Liver (tissue), 9 donors: ENCODE measurements around the gene VIL1. TPM values are rescaled to one million over a fixed set of nuclear protein-coding genes. Genes with fewer than 3 reads are reported as not detected.
A peak's percentile ranks its signal among the peaks of the same experiment; 100 is the strongest.

ENCODE experiments used
- DNase-seq: peaks from one replicate; pipeline ENCODE4 v3.0.0-alpha.2; 2017; ENCODE audit warnings: low spot score
- H3K27ac ChIP-seq, 2 donors: one replicate each; pipeline ENCODE4 v1.7.0; 2013; ENCODE audit warnings: inconsistent platforms in 2 of 2, low read length in 2 of 2, control low read depth in 1 of 2, low read depth in 1 of 2, mild to moderate bottlenecking in 1 of 2
- H3K27me3 ChIP-seq, 4 donors: one replicate each; pipeline versions ENCODE4 v1.6.1 to v1.7.0; 2013; ENCODE audit warnings: low read length in 3 of 4, inconsistent platforms in 1 of 4, mild to moderate bottlenecking in 1 of 4, moderate library complexity in 1 of 4; ENCODE audit not compliant: control insufficient read depth in 4 of 4, insufficient read depth in 4 of 4
- H3K36me3 ChIP-seq, 4 donors: one replicate each; pipeline versions ENCODE4 v1.6.1 to v1.7.0; 2013; ENCODE audit warnings: low read length in 3 of 4, mild to moderate bottlenecking in 3 of 4, low read depth in 1 of 4, moderate library complexity in 1 of 4; ENCODE audit not compliant: control insufficient read depth in 4 of 4, insufficient read depth in 3 of 4
- H3K4me1 ChIP-seq, 4 donors: one replicate each; pipeline versions ENCODE4 v1.6.1 to v1.7.0; 2013; ENCODE audit warnings: low read length in 3 of 4, mild to moderate bottlenecking in 3 of 4, moderate library complexity in 1 of 4; ENCODE audit not compliant: control insufficient read depth in 4 of 4, insufficient read depth in 4 of 4
- H3K4me3 ChIP-seq, 3 donors: one replicate each; pipeline versions ENCODE4 v1.6.1 to v1.7.0; 2013; ENCODE audit warnings: low read length in 3 of 3, control low read depth in 1 of 3, low read depth in 1 of 3, mild to moderate bottlenecking in 1 of 3
- H3K9ac ChIP-seq, 2 donors: one replicate each; pipeline ENCODE4 v1.7.0; 2013; ENCODE audit warnings: low read length in 2 of 2, mild to moderate bottlenecking in 2 of 2, moderate library complexity in 2 of 2, control low read depth in 1 of 2, low read depth in 1 of 2
- H3K9me3 ChIP-seq, 4 donors: one replicate each; pipeline versions ENCODE4 v1.6.1 to v1.7.0; 2013; ENCODE audit warnings: low read length in 3 of 4; ENCODE audit not compliant: control insufficient read depth in 4 of 4
- ATF3 ChIP-seq: IDR thresholded peaks from 2 replicates; pipeline ENCODE4 v1.6.1; 2016; ENCODE audit warnings: antibody characterized with exemption
- CTCF ChIP-seq: fragments of 150-350 bp; IDR thresholded peaks from 2 replicates; pipeline ENCODE4 v1.5.1; 2017; ENCODE audit warnings: improper control_type of control experiment, low read depth, low read length; ENCODE audit not compliant: missing input control
- EGR1 ChIP-seq, 2 donors: IDR thresholded peaks; 2 replicates each; pipeline ENCODE4 v1.6.1; 2016 to 2018; ENCODE audit warnings: antibody characterized with exemption in 2 of 2, low read depth in 2 of 2
- FOXA1 ChIP-seq: IDR thresholded peaks from 2 replicates; pipeline ENCODE4 v1.6.1; 2016; ENCODE audit warnings: antibody characterized with exemption
- FOXA2 ChIP-seq: IDR thresholded peaks from 2 replicates; pipeline ENCODE4 v1.6.1; 2016; ENCODE audit warnings: antibody characterized with exemption
- GABPA ChIP-seq, 2 donors: IDR thresholded peaks in 1 of 2; conservative IDR thresholded peaks in 1 of 2; 2 replicates each; pipeline ENCODE4 v1.6.1; 2016; ENCODE audit warnings: antibody characterized with exemption in 2 of 2, mild to moderate bottlenecking in 1 of 2, moderate library complexity in 1 of 2
- HNF4A ChIP-seq, 2 donors: conservative IDR thresholded peaks; 2 replicates each; pipeline ENCODE4 v1.6.1; 2016; ENCODE audit warnings: antibody characterized with exemption in 2 of 2, mild to moderate bottlenecking in 2 of 2
- HNF4G ChIP-seq: IDR thresholded peaks from 2 replicates; pipeline ENCODE4 v1.6.1; 2016; ENCODE audit warnings: antibody characterized with exemption
- JUND ChIP-seq, 2 donors: IDR thresholded peaks; 2 replicates each; pipeline ENCODE4 v1.6.1; 2016; ENCODE audit warnings: antibody characterized with exemption in 2 of 2
- MAX ChIP-seq: IDR thresholded peaks from 2 replicates; pipeline ENCODE4 v1.6.1; 2016; ENCODE audit warnings: antibody characterized with exemption
- NR2F2 ChIP-seq: IDR thresholded peaks from 2 replicates; pipeline ENCODE4 v1.6.1; 2016; ENCODE audit warnings: antibody characterized with exemption
- RAD21 ChIP-seq, 2 donors: IDR thresholded peaks; 2 replicates each; pipeline ENCODE4 v1.6.1; 2016; ENCODE audit warnings: antibody characterized with exemption in 2 of 2, mild to moderate bottlenecking in 2 of 2
- REST ChIP-seq: IDR thresholded peaks from 2 replicates; pipeline ENCODE4 v1.6.1; 2016; ENCODE audit warnings: antibody characterized with exemption, mild to moderate bottlenecking
- RXRA ChIP-seq, 2 donors: IDR thresholded peaks; 2 replicates each; pipeline ENCODE4 v1.6.1; 2017 to 2018; ENCODE audit warnings: antibody characterized with exemption in 2 of 2, mild to moderate bottlenecking in 1 of 2
- SP1 ChIP-seq: IDR thresholded peaks from 2 replicates; pipeline ENCODE4 v1.6.1; 2018; ENCODE audit warnings: antibody characterized with exemption, mild to moderate bottlenecking
- TAF1 ChIP-seq: conservative IDR thresholded peaks from 2 replicates; pipeline ENCODE4 v1.6.1; 2016; ENCODE audit warnings: antibody characterized with exemption, mild to moderate bottlenecking
- YY1 ChIP-seq: IDR thresholded peaks from 2 replicates; pipeline ENCODE4 v1.6.1; 2016; ENCODE audit warnings: antibody characterized with exemption, mild to moderate bottlenecking
- ZBTB33 ChIP-seq: IDR thresholded peaks from 2 replicates; pipeline ENCODE4 v1.6.1; 2016; ENCODE audit warnings: antibody characterized with exemption
- WGBS: extraction: QIAGEN DNeasy Blood & Tissue Kit; methylation state at CpG from one replicate; pipeline ENCODE4 v1.1.7; 2013; 5-methylcytosine and 5-hydroxymethylcytosine counted together
- polyA plus RNA-seq, 2 donors: library from polyadenylated mRNA; stranded (reverse) in 1 of 2; unstranded in 1 of 2; fragments of 200-250 nt in 1 of 2; fragments of >200 nt in 1 of 2; fragmentation: Nextera tagmentation in 1 of 2; extraction: Ambion mirVana in 1 of 2; gene quantifications; one replicate each; pipeline versions ENCODE4 v1.2.1 to v1.2.3, GENCODE V29; 2013 to 2015
- total RNA-seq, 2 donors: library from RNA; depleted of rRNA; stranded (reverse); fragments of >200 nt; gene quantifications; one replicate each; pipeline ENCODE4 v1.2.3, GENCODE V29; 2014
- donor health status: healthy.
- donor health status: healthy.
- donor health status: healthy.
- donor health status: healthy.
- donor health status: healthy.

The VIL1 gene
- total and polyA plus RNA-seq, 4 donors = 16.4 to 72.0 (median 31.6) TPM

- Histone ChIP-seq H3K4me3 (peak overlapping the region in 2 of 3 donors; percentile 17 to 36), H3K27me3 (no peaks in the 10 kb centered on the region), H3K27ac (peak overlapping the region; percentile 77 to 86), H3K9me3 (no peaks in the 10 kb centered on the region), H3K36me3 (peaks cover 7 to 19% (median 12%) of the 10 kb centered on the region in 4 donors), H3K4me1 (peaks cover 19 to 66% (median 56%) of the 10 kb centered on the region in 4 donors), H3K9ac (no peak overlapping the region)
- DNase-seq = no peak
- TF ChIP-seq YY1 = no peak
- no peak for TF ChIP-seq HNF4G
- TF ChIP-seq ATF3 = no peak
- peak in 1 of 2 donors; percentile 5 for TF ChIP-seq EGR1 (IDR thresholded peaks at IDR 0.05; ENCODE audit: low read depth in 2 of 2)
- TF ChIP-seq CTCF = no peak
- WGBS = 4% methylated on average over 15 of the region's 15 CpGs
Measured at GRCh38 chr2:218405746-218406208, 13.1 kb upstream of the VIL1 start.

GRCh38 chr2:218406209-218406948 is 12.5 kb upstream of the VIL1 start:
- WGBS = 1% methylated on average over 56 of the region's 56 CpGs
- H3K4me3 ChIP-seq = peak overlapping the region; percentile 40 to 46 (median 42)
- H3K9me3 ChIP-seq = no peaks in the 10 kb centered on the region
- H3K36me3 ChIP-seq = peaks cover 7 to 19% (median 12%) of the 10 kb centered on the region in 4 donors
- TF ChIP-seq FOXA2 (no peak), RAD21 (IDR thresholded peaks at IDR 0.05) (peak; percentile 80 to 84), TAF1 (no peak), YY1 (peak; percentile 56), RXRA (IDR thresholded peaks at IDR 0.05) (peak in 1 of 2 donors; percentile 5), FOXA1 (no peak), REST (peak; percentile 91), GABPA (IDR thresholded peaks at IDR 0.05 in 1 of 2, conservative IDR thresholded peaks at IDR 0.05 in 1 of 2) (peak; percentile 27 to 84), CTCF (peak; percentile 88), JUND (IDR thresholded peaks at IDR 0.05) (no peak), NR2F2 (peak; percentile 5), MAX (no peak), ZBTB33 (no peak), HNF4A (conservative IDR thresholded peaks at IDR 0.05) (peak in 1 of 2 donors; percentile 18), EGR1 (IDR thresholded peaks at IDR 0.05; ENCODE audit: low read depth in 2 of 2) (peak; percentile 73 to 74), SP1 (peak; percentile 61), ATF3 (no peak), HNF4G (peak; percentile 4)
- peak; percentile 97 for DNase-seq
- H3K27ac ChIP-seq = peak overlapping the region; percentile 77 to 86
- H3K27me3 ChIP-seq = no peaks in the 10 kb centered on the region
- peaks cover 18 to 60% (median 51%) of the 10 kb centered on the region in 4 donors for H3K4me1 ChIP-seq
- peak overlapping the region; percentile 18 to 62 for H3K9ac ChIP-seq
